H1 (cell line): ENCODE measurements around the gene LCN10. TPM values are rescaled to one million over a fixed set of nuclear protein-coding genes. Genes with fewer than 3 reads are reported as not detected.

Source experiments
- CTCF ChIA-PET: fragments of 300-600 bp; sonication (Branson Sonifier 250); formaldehyde crosslinking; loops from one replicate; lab custom pipeline; 2021; ENCODE audit not compliant: partially characterized antibody; lab: Charles Lee
- POLR2A ChIA-PET: fragments of 300-600 bp; sonication (Branson Sonifier 250); formaldehyde crosslinking; loops from one replicate; lab custom pipeline; 2021; ENCODE audit warnings: inconsistent platforms; ENCODE audit not compliant: partially characterized antibody; lab: Charles Lee
- DNase-seq, 2 experiments: peaks; one replicate each; pipeline versions ENCODE4 v3.0.0 to v3.0.0-alpha.2; 2010 to 2022; ENCODE audit warnings: low spot score in 2 of 2, low read depth in 1 of 2, mixed read lengths in 1 of 2
- FAIRE-seq: peaks from 2 replicates; lab custom pipeline; 2011; peaks lifted over from hg19 to GRCh38; lab: Jason Lieb, UNC
- H2AFZ ChIP-seq: 2 replicates; pipeline ENCODE4 v1.8.1; 2012; ENCODE audit warnings: low read length, inconsistent platforms
- H2AK5ac ChIP-seq: 2 replicates; pipeline ENCODE4 v1.6.1; 2013; ENCODE audit warnings: low read depth, low read length
- H2BK120ac ChIP-seq: replicated peaks from 2 replicates; pipeline ENCODE3; 2013; ENCODE audit warnings: low read depth, low read length, inconsistent platforms
- H2BK12ac ChIP-seq: 2 replicates; pipeline ENCODE4 v1.6.1; 2013; ENCODE audit warnings: low read depth, low read length
- H2BK15ac ChIP-seq: 2 replicates; pipeline ENCODE4 v1.6.1; 2013; ENCODE audit warnings: low read length
- H2BK20ac ChIP-seq: 2 replicates; pipeline ENCODE4 v1.6.1; 2013; ENCODE audit warnings: low read length
- H2BK5ac ChIP-seq: 2 replicates; pipeline ENCODE4 v1.6.1; 2013; ENCODE audit warnings: low read depth, low read length
- H3K14ac ChIP-seq: 2 replicates; pipeline ENCODE4 v1.6.1; 2013; ENCODE audit warnings: inconsistent platforms; ENCODE audit not compliant: insufficient read length
- H3K18ac ChIP-seq: 2 replicates; pipeline ENCODE4 v1.6.1; 2013; ENCODE audit warnings: low read length; ENCODE audit errors: extremely low read depth
- H3K23ac ChIP-seq: 2 replicates; pipeline ENCODE4 v1.6.1; 2013; ENCODE audit warnings: inconsistent platforms; ENCODE audit not compliant: insufficient read length
- H3K23me2 ChIP-seq: 2 replicates; pipeline ENCODE4 v1.6.1; 2013; ENCODE audit warnings: low read depth, low read length
- H3K27ac ChIP-seq: 2 replicates; pipeline ENCODE4 v1.6.1; 2011; ENCODE audit warnings: low read depth, low read length, inconsistent platforms
- H3K27me3 ChIP-seq, 4 experiments: replicated peaks in 1 of 4; 1 replicate in 1 of 4; 2 replicates in 3 of 4; pipeline versions ENCODE4 v1.6.1 to v1.8.1; 2011 to 2013; ENCODE audit warnings: low read length in 3 of 4, mild to moderate bottlenecking in 3 of 4, inconsistent platforms in 2 of 4, mixed read lengths in 2 of 4, moderate library complexity in 1 of 4; ENCODE audit not compliant: control insufficient read depth in 3 of 4, insufficient read depth in 3 of 4; ENCODE audit errors: extremely low read depth in 1 of 4
- H3K36me3 ChIP-seq, 4 experiments: 2 replicates each; pipeline versions ENCODE4 v1.6.1 to v1.8.1; 2011 to 2013; ENCODE audit warnings: mild to moderate bottlenecking in 4 of 4, low read length in 3 of 4, moderate library complexity in 2 of 4, control low read depth in 1 of 4, inconsistent platforms in 1 of 4; ENCODE audit not compliant: insufficient read depth in 4 of 4, control insufficient read depth in 2 of 4
- H3K4ac ChIP-seq: replicated peaks from 2 replicates; pipeline ENCODE3; 2013; ENCODE audit warnings: low read length, low read depth, mixed read lengths, inconsistent platforms; ENCODE audit not compliant: insufficient read length
- H3K4me1 ChIP-seq, 4 experiments: replicated peaks in 1 of 4; 1 replicate in 1 of 4; 2 replicates in 3 of 4; pipeline versions ENCODE4 v1.6.1 to v1.8.1; 2011 to 2013; ENCODE audit warnings: low read length in 3 of 4, inconsistent platforms in 2 of 4, mixed read lengths in 1 of 4; ENCODE audit not compliant: insufficient read depth in 4 of 4, control insufficient read depth in 3 of 4
- H3K4me2 ChIP-seq, 2 experiments: 2 replicates each; pipeline versions ENCODE4 v1.6.1 to v1.8.1; 2011 to 2013; ENCODE audit warnings: low read depth in 2 of 2, low read length in 2 of 2, control low read depth in 1 of 2, inconsistent platforms in 1 of 2, mild to moderate bottlenecking in 1 of 2; ENCODE audit not compliant: insufficient read depth in 1 of 2
- H3K4me3 ChIP-seq, 4 experiments: fragments of 200-600, 300-600 bp in 1 of 4; sonication (generic), shearing (Covaris generic), sonication (Bioruptor Twin) in 1 of 4; 2 replicates each; pipeline versions ENCODE4 v1.5.1 to v1.8.1; 2011 to 2016; ENCODE audit warnings: low read length in 4 of 4, low read depth in 3 of 4, control low read depth in 2 of 4, inconsistent platforms in 2 of 4, mild to moderate bottlenecking in 2 of 4, mixed read lengths in 1 of 4, moderate library complexity in 1 of 4; ENCODE audit not compliant: insufficient read depth in 2 of 4; ENCODE audit errors: extremely low read depth in 1 of 4
- H3K56ac ChIP-seq: replicated peaks from 2 replicates; pipeline ENCODE3; 2013; ENCODE audit warnings: low read depth, mild to moderate bottlenecking, mixed read lengths, low read length, inconsistent platforms; ENCODE audit not compliant: insufficient read length
- H3K79me1 ChIP-seq: 2 replicates; pipeline ENCODE4 v1.6.1; 2013; ENCODE audit warnings: low read depth, low read length, control low read depth
- H3K79me2 ChIP-seq, 2 experiments: 2 replicates each; pipeline versions ENCODE4 v1.6.1 to v1.8.1; 2012 to 2013; ENCODE audit warnings: low read length in 2 of 2, mild to moderate bottlenecking in 2 of 2, inconsistent platforms in 1 of 2; ENCODE audit not compliant: insufficient read depth in 2 of 2, control insufficient read depth in 1 of 2
- H3K9ac ChIP-seq, 4 experiments: replicated peaks in 1 of 4; 1 replicate in 1 of 4; 2 replicates in 3 of 4; pipeline versions ENCODE4 v1.6.1 to v1.8.1; 2011 to 2013; ENCODE audit warnings: low read depth in 3 of 4, low read length in 3 of 4, control low read depth in 2 of 4, mild to moderate bottlenecking in 2 of 4, moderate library complexity in 2 of 4, inconsistent platforms in 1 of 4; ENCODE audit errors: extremely low read depth in 1 of 4
- H3K9me3 ChIP-seq, 2 experiments: 2 replicates each; pipeline versions ENCODE4 v1.6.1 to v1.8.1; 2012 to 2013; ENCODE audit warnings: mild to moderate bottlenecking in 2 of 2, moderate library complexity in 2 of 2, control low read depth in 1 of 2, inconsistent platforms in 1 of 2, low read depth in 1 of 2, low read length in 1 of 2, mixed read lengths in 1 of 2; ENCODE audit not compliant: insufficient read depth in 2 of 2
- H4K20me1 ChIP-seq, 2 experiments: replicated peaks in 1 of 2; 2 replicates each; pipeline versions ENCODE3 to v1.8.1; 2011 to 2013; ENCODE audit warnings: inconsistent platforms in 2 of 2, low read length in 2 of 2, mild to moderate bottlenecking in 1 of 2; ENCODE audit not compliant: insufficient read depth in 2 of 2, control insufficient read depth in 1 of 2
- H4K5ac ChIP-seq: 2 replicates; pipeline ENCODE4 v1.6.1; 2013; ENCODE audit warnings: low read length, low read depth, mixed read lengths, inconsistent platforms; ENCODE audit not compliant: insufficient read length
- H4K8ac ChIP-seq: 2 replicates; pipeline ENCODE4 v1.8.0; 2013; ENCODE audit warnings: mild to moderate bottlenecking, moderate library complexity, low read length, inconsistent platforms; ENCODE audit not compliant: insufficient read depth; ENCODE audit errors: extremely low read depth
- H4K91ac ChIP-seq: replicated peaks from 2 replicates; pipeline ENCODE3; 2013; ENCODE audit warnings: low read length, mixed read lengths, inconsistent platforms; ENCODE audit not compliant: insufficient read length
- CHD2 ChIP-seq: IDR thresholded peaks from 2 replicates; pipeline ENCODE4 v1.6.1; 2012; ENCODE audit warnings: low read length, improper control_type of control experiment
- FOSL1 ChIP-seq: IDR thresholded peaks from 2 replicates; pipeline ENCODE4 v1.6.1; 2011; ENCODE audit warnings: mild to moderate bottlenecking, low read depth, low read length, moderate library complexity; ENCODE audit not compliant: insufficient read depth
- NANOG ChIP-seq: IDR thresholded peaks from 2 replicates; pipeline ENCODE4 v1.6.1; 2011; ENCODE audit warnings: low read length, low read depth, mild to moderate bottlenecking, inconsistent platforms; ENCODE audit not compliant: insufficient read depth, poor library complexity, severe bottlenecking
- NRF1 ChIP-seq: IDR thresholded peaks from 2 replicates; pipeline ENCODE4 v1.6.1; 2011; ENCODE audit warnings: mild to moderate bottlenecking, low read depth, low read length, improper control_type of control experiment
- PHF8 ChIP-seq: fragments of 200-600 bp; sonication (generic); conservative IDR thresholded peaks from 2 replicates; pipeline ENCODE4 v1.7.1; 2012; ENCODE audit warnings: low read depth, mild to moderate bottlenecking, inconsistent platforms, low read length, moderate library complexity
- RNF2 ChIP-seq: fragments of 200-900, 300-1000 bp; sonication (generic); IDR thresholded peaks from 2 replicates; pipeline ENCODE4 v1.7.1; 2016; ENCODE audit warnings: borderline replicate concordance, low read depth, mild to moderate bottlenecking, antibody characterized with exemption, low read length; ENCODE audit not compliant: poor library complexity, severe bottlenecking; ENCODE audit errors: missing control alignments
- TEAD4 ChIP-seq: IDR thresholded peaks from 2 replicates; pipeline ENCODE4 v1.6.1; 2012; ENCODE audit warnings: low read depth, low read length, inconsistent platforms, mixed read lengths
- USF2 ChIP-seq: IDR thresholded peaks from 2 replicates; pipeline ENCODE4 v1.6.1; 2011; ENCODE audit warnings: low read length, improper control_type of control experiment
- WGBS, 2 experiments: shearing (Covaris generic) in 1 of 2; methylation state at CpG; one replicate each; pipeline versions ENCODE4 v1.1.6 to v1.1.7; 2013 to 2015; ENCODE audit warnings: low lambda C conversion rate in 2 of 2, mixed read lengths in 2 of 2, inconsistent platforms in 1 of 2, low coverage in 1 of 2, missing lambda C conversion rate in 1 of 2; ENCODE audit not compliant: insufficient replicate concordance in 2 of 2, insufficient coverage in 1 of 2, insufficient read length in 1 of 2; ENCODE audit errors: extremely low coverage in 1 of 2, missing lambda C conversion rate in 1 of 2; 5-methylcytosine and 5-hydroxymethylcytosine counted together
- polyA plus RNA-seq, 7 experiments: library from polyadenylated mRNA; depleted of rRNA in 3 of 7; stranded (reverse) in 5 of 7; unstranded in 2 of 7; fragments of >200 nt in 5 of 7; fragments of 200-250 nt in 2 of 7; gene quantifications; 1 replicate in 5 of 7; 2 replicates in 1 of 7; 4 replicates in 1 of 7; pipeline versions ENCODE4 v1.2.1 to v1.2.3, GENCODE V29; 2011 to 2013; ENCODE audit warnings: missing spikeins in 2 of 7, mixed read lengths in 2 of 7
- total RNA-seq: library from RNA; stranded (reverse); fragmentation: NEBNext Ultra II Directional; extraction: Animal tissue kit (Norgen Biotek cat#: 25700); gene quantifications from 2 replicates; pipeline ENCODE4 v1.2.1, GENCODE V29; 2021
- TF ChIP-seq, protein P1 (sequence below), 3 experiments: IDR thresholded peaks; 1 replicate in 2 of 3; 2 replicates in 1 of 3; pipeline versions ENCODE4 v1.5.1 to v1.6.1; 2011; ENCODE audit warnings: low read length in 3 of 3, mild to moderate bottlenecking in 3 of 3, inconsistent platforms in 2 of 3, low read depth in 1 of 3, moderate library complexity in 1 of 3; ENCODE audit not compliant: insufficient read depth in 1 of 3; ENCODE audit errors: control extremely low read depth in 1 of 3

Gene LCN10
- total and polyA plus RNA-seq, 2 of the 8 experiments (the other 6 are each of a cell fraction or from before 2014, with no cell fraction given): 2.6 to 2.8 TPM

GRCh38 chr9:136777359-136777758 lies 34.6 kb upstream of the LCN10 start:
- Histone ChIP-seq H3K9me3 (peaks cover 0 to 7% of the 10 kb centered on the region in 2 experiments), H3K14ac (no peak overlapping the region), H2AK5ac (no peak overlapping the region), H2BK120ac (no peak overlapping the region), H3K23ac (no peak overlapping the region), H2BK20ac (no peak overlapping the region), H2BK5ac (no peak overlapping the region), H3K36me3 (no peaks in the 10 kb centered on the region), H4K8ac (no peak overlapping the region), H2AFZ (no peak overlapping the region), H3K27ac (no peak overlapping the region), H3K56ac (no peak overlapping the region), H3K4me2 (no peak overlapping the region), H3K79me1 (no peaks in the 10 kb centered on the region), H3K79me2 (no peaks in the 10 kb centered on the region), H3K4ac (no peak overlapping the region), H4K20me1 (no peaks in the 10 kb centered on the region), H4K5ac (no peak overlapping the region), H3K9ac (no peak overlapping the region), H3K4me3 (no peak overlapping the region), H2BK12ac (no peak overlapping the region), H3K18ac (no peak overlapping the region), H4K91ac (no peak overlapping the region), H3K23me2 (no peaks in the 10 kb centered on the region), H3K4me1 (no peaks in the 10 kb centered on the region), H3K27me3 (peaks cover 0 to 4% (median 1%) of the 10 kb centered on the region in 4 experiments; a peak in 3 of 7 replicates), H2BK15ac (no peak overlapping the region)
- WGBS, 2 experiments: 91% methylated on average over 14 of the region's 14 CpGs; no CpG with 5 or more reads in 1 of the 2 experiments
- FAIRE-seq (no peak), DNase-seq (no peak)
- POLR2A ChIA-PET: interaction anchor here (0.6 to 1.7 kb wide), 4 partner anchors 31 to 79 kb away, joined by 3 to 6 read pairs (median 3); partner anchors contain the start of gene RABL6
- CTCF ChIA-PET: interaction anchor here (0.9 to 8.0 kb wide), 13 partner anchors 10 to 258 kb away, joined by 3 to 88 read pairs (median 5); partner anchors contain the start of genes AJM1, LCN10, LCN15 and LCN8
- TF ChIP-seq FOSL1: no peak
- TF ChIP-seq PHF8: no peak
- TF ChIP-seq CHD2: no peak
- TF ChIP-seq NRF1: no peak
- TF ChIP-seq USF2: no peak
- TF ChIP-seq, protein P1, sequence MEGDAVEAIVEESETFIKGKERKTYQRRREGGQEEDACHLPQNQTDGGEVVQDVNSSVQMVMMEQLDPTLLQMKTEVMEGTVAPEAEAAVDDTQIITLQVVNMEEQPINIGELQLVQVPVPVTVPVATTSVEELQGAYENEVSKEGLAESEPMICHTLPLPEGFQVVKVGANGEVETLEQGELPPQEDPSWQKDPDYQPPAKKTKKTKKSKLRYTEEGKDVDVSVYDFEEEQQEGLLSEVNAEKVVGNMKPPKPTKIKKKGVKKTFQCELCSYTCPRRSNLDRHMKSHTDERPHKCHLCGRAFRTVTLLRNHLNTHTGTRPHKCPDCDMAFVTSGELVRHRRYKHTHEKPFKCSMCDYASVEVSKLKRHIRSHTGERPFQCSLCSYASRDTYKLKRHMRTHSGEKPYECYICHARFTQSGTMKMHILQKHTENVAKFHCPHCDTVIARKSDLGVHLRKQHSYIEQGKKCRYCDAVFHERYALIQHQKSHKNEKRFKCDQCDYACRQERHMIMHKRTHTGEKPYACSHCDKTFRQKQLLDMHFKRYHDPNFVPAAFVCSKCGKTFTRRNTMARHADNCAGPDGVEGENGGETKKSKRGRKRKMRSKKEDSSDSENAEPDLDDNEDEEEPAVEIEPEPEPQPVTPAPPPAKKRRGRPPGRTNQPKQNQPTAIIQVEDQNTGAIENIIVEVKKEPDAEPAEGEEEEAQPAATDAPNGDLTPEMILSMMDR (IDR thresholded peaks at IDR 0.05; ENCODE audit: control extremely low read depth in 1 of 3, insufficient read depth in 1 of 3, low read depth in 1 of 3, low read length in 3 of 3): no peak
- TF ChIP-seq TEAD4: no peak
- TF ChIP-seq RNF2: no peak
- no peak for TF ChIP-seq NANOG
